Osteoblast (primary cell): ENCODE data around the gene COQ5. TPM values are rescaled to one million over a fixed set of nuclear protein-coding genes. Genes with fewer than 3 reads are reported as not detected.

Experiments
- DNase-seq: peaks from one replicate; pipeline ENCODE4 v3.0.0; 2011; ENCODE audit warnings: low spot score, mixed read lengths; ENCODE audit not compliant: insufficient read length; ENCODE audit errors: missing footprints
- H2AFZ ChIP-seq: 2 replicates; pipeline ENCODE4 v1.6.0; 2011; ENCODE audit warnings: mild to moderate bottlenecking, low read length
- H3K27ac ChIP-seq: 2 replicates; pipeline ENCODE4 v1.5.1; 2011; ENCODE audit warnings: mild to moderate bottlenecking, low read depth, low read length, moderate library complexity
- H3K27me3 ChIP-seq: 2 replicates; pipeline ENCODE4 v1.6.0; 2012; ENCODE audit warnings: mild to moderate bottlenecking, control low read depth, inconsistent platforms, low read length, moderate library complexity; ENCODE audit not compliant: insufficient read depth
- H3K36me3 ChIP-seq: 2 replicates; pipeline ENCODE4 v1.5.1; 2011; ENCODE audit warnings: mild to moderate bottlenecking, low read length, control low read depth, moderate library complexity; ENCODE audit not compliant: insufficient read depth
- H3K4me1 ChIP-seq: 2 replicates; pipeline ENCODE4 v1.5.1; 2011; ENCODE audit warnings: mild to moderate bottlenecking, low read length, control low read depth, moderate library complexity; ENCODE audit not compliant: insufficient read depth
- H3K4me2 ChIP-seq: 2 replicates; pipeline ENCODE4 v1.6.0; 2011; ENCODE audit warnings: mild to moderate bottlenecking, low read length; ENCODE audit not compliant: insufficient read depth
- H3K4me3 ChIP-seq: fragments of 200-600 bp; sonication (generic); 3 replicates; pipeline ENCODE4 v1.5.1; 2012; ENCODE audit warnings: mild to moderate bottlenecking, low read length, inconsistent platforms; ENCODE audit not compliant: insufficient read depth
- H3K79me2 ChIP-seq: 2 replicates; pipeline ENCODE4 v1.6.0; 2012; ENCODE audit warnings: mild to moderate bottlenecking, low read length, control low read depth, inconsistent platforms; ENCODE audit not compliant: insufficient read depth
- H3K9me3 ChIP-seq: 2 replicates; pipeline ENCODE4 v1.5.1; 2011; ENCODE audit warnings: low read depth, low read length, control low read depth
- H4K20me1 ChIP-seq: 2 replicates; pipeline ENCODE4 v1.6.0; 2012; ENCODE audit warnings: mild to moderate bottlenecking, low read length, control low read depth; ENCODE audit not compliant: insufficient read depth
- CTCF ChIP-seq: IDR thresholded peaks from 2 replicates; pipeline ENCODE4 v1.5.1; 2011; ENCODE audit warnings: mild to moderate bottlenecking, low read depth, low read length, moderate library complexity; ENCODE audit errors: extremely low read depth
- total RNA-seq: library from RNA; depleted of rRNA; stranded (reverse); fragments of >200 nt; gene quantifications from 2 replicates; pipeline ENCODE4 v1.2.3, GENCODE V29; 2012

Gene COQ5
- total RNA-seq, 1 donor = 15.2 TPM

GRCh38 chr12:120475643-120476042 is 53.3 kb downstream of the COQ5 start:
- H3K4me3 ChIP-seq = no peak overlapping the region
- no peak for DNase-seq
- no peaks in the 10 kb centered on the region for H3K9me3 ChIP-seq
- no peak overlapping the region for H3K4me2 ChIP-seq
- no peaks in the 10 kb centered on the region for H3K27me3 ChIP-seq
- TF ChIP-seq CTCF = no peak
- peaks cover 16% of the 10 kb centered on the region for H3K79me2 ChIP-seq
- no peak overlapping the region for H2AFZ ChIP-seq
- H3K4me1 ChIP-seq = peaks cover 9% of the 10 kb centered on the region
- no peak overlapping the region for H3K27ac ChIP-seq
- peaks cover 6% of the 10 kb centered on the region for H4K20me1 ChIP-seq
- no peaks in the 10 kb centered on the region for H3K36me3 ChIP-seq

- Histone ChIP-seq H4K20me1 (peaks cover 4% of the 10 kb centered on the region), H3K27me3 (no peaks in the 10 kb centered on the region), H2AFZ (no peak overlapping the region), H3K9me3 (no peaks in the 10 kb centered on the region), H3K4me3 (no peak overlapping the region), H3K27ac (no peak overlapping the region), H3K4me1 (peaks cover 14% of the 10 kb centered on the region), H3K79me2 (peaks cover 26% of the 10 kb centered on the region), H3K4me2 (peak overlapping the region; percentile 6), H3K36me3 (no peaks in the 10 kb centered on the region)
- no peak for TF ChIP-seq CTCF
- DNase-seq = peak; percentile 93
These were observed 54.4 kb downstream of the COQ5 start for GRCh38 chr12:120474616-120474960.

- no peak for TF ChIP-seq CTCF
- Histone ChIP-seq H2AFZ (no peak overlapping the region), H3K4me2 (peak overlapping the region; percentile 6), H3K79me2 (peaks cover 31% of the 10 kb centered on the region), H3K9me3 (no peaks in the 10 kb centered on the region), H3K36me3 (no peaks in the 10 kb centered on the region), H3K4me1 (peaks cover 14% of the 10 kb centered on the region), H3K27ac (no peak overlapping the region), H3K4me3 (no peak overlapping the region), H4K20me1 (peaks cover 3% of the 10 kb centered on the region), H3K27me3 (no peaks in the 10 kb centered on the region)
- DNase-seq = no peak
These were observed 54.9 kb downstream of the COQ5 start for GRCh38 chr12:120473807-120474615.

GRCh38 chr12:120472521-120472920 is 56.4 kb downstream of the COQ5 start:
- DNase-seq = no peak
- H3K9me3 ChIP-seq = no peaks in the 10 kb centered on the region
- peaks cover 1% of the 10 kb centered on the region for H3K36me3 ChIP-seq
- peaks cover 19% of the 10 kb centered on the region for H3K4me1 ChIP-seq
- no peak overlapping the region for H2AFZ ChIP-seq
- peaks cover 46% of the 10 kb centered on the region for H3K79me2 ChIP-seq
- no peak overlapping the region for H3K4me2 ChIP-seq
- no peak overlapping the region for H3K27ac ChIP-seq
- TF ChIP-seq CTCF = no peak
- peaks cover 17% of the 10 kb centered on the region for H4K20me1 ChIP-seq
- no peak overlapping the region for H3K4me3 ChIP-seq
- no peaks in the 10 kb centered on the region for H3K27me3 ChIP-seq
